Epithelial cell of esophagus (primary cell): ENCODE data around the gene SH2B3.

ENCODE experiments used
- DNase-seq: peaks from one replicate; pipeline ENCODE4 v3.0.0; 2010; ENCODE audit warnings: low read depth
- H3K4me3 ChIP-seq: 2 replicates; pipeline ENCODE4 v1.5.1; 2011; ENCODE audit warnings: mild to moderate bottlenecking, low read length, control low read depth
- TF ChIP-seq, protein P1 (sequence below): IDR thresholded peaks from 2 replicates; pipeline ENCODE4 v1.5.1; 2011; ENCODE audit warnings: low read depth, mild to moderate bottlenecking, low read length, control low read depth, inconsistent platforms; ENCODE audit not compliant: insufficient read depth; ENCODE audit errors: missing control alignments

The SH2B3 gene

DNA sequence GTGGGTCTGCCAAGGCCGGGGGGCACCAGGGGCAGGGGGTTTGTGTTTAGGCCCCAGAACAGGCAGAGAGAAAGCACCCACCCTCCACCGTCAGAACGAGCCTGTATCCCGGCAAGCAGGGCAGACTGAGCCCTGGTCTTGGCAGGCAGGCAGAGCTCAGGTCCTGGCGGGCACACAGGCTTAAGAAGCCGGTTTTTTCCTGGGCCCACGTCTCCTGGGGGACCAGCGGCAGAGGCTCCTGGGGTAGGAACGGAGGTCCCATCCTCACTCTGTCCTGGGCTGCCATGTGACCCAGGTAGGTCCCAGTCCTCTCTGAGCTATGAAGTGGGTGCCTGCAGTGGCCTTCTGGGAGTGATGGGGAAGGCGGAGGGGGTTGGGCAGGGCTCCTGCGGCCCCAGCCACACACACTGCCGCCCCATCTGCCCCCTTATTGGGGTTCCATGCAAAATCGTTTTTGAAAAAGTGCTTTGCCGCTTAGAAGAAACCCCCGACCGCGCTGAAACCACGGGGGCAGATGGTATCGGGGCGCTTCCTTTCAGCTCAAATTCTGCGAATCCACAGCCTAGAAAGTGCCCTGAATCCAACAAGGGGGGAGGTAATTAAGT is 24.2 kb downstream of the SH2B3 start:
- no peak for DNase-seq
- TF ChIP-seq, protein P1, sequence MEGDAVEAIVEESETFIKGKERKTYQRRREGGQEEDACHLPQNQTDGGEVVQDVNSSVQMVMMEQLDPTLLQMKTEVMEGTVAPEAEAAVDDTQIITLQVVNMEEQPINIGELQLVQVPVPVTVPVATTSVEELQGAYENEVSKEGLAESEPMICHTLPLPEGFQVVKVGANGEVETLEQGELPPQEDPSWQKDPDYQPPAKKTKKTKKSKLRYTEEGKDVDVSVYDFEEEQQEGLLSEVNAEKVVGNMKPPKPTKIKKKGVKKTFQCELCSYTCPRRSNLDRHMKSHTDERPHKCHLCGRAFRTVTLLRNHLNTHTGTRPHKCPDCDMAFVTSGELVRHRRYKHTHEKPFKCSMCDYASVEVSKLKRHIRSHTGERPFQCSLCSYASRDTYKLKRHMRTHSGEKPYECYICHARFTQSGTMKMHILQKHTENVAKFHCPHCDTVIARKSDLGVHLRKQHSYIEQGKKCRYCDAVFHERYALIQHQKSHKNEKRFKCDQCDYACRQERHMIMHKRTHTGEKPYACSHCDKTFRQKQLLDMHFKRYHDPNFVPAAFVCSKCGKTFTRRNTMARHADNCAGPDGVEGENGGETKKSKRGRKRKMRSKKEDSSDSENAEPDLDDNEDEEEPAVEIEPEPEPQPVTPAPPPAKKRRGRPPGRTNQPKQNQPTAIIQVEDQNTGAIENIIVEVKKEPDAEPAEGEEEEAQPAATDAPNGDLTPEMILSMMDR, result no peak
- H3K4me3 ChIP-seq, result no peak overlapping the region

DNA sequence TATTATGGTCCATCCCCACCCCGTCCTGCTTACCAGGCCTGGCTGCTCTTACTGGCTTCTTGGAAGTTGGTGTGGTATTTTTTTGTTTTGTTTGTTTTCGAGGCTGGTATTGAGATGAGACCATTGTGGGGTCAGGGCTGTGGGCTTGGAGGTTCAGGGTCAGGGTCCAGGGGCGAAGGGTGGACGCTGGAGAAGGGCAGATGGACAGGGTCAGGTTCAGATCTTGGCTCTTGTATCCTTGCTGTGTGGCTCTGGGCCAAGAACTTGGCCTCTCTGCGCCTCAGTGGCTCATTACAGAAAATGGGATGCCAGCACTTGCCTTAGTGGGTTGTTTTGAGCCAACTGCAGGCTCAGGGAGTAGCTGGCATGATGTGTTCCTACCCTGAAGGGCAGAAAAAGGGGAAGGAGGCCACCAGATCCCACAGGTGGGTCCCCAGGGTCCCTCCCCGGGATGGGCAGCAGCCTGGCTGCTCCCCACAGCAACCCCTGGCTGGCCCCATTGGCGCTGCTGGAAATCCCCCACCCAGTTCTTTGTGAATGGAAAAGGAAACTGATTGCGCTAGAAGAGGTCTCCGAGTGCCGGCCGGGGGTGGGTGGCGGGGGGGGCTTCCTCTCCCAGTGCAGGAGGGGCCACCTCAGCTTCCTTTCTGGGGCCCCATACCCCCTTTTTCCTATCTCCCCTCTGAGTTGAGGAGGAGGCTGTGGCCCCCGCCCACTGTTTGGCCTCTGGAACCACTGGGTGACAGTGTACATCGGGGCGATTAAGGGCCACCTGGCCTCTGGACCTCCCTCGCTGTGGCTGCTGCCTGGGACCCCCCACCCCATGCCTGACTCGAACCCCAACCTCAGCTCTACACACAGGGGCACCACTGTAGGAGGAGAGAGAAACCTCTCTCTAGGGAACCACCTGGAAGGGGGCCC is 25.0 kb downstream of the SH2B3 start:
- no peak overlapping the region for H3K4me3 ChIP-seq
- DNase-seq, result no peak
- TF ChIP-seq, protein P1, result no peak

DNA sequence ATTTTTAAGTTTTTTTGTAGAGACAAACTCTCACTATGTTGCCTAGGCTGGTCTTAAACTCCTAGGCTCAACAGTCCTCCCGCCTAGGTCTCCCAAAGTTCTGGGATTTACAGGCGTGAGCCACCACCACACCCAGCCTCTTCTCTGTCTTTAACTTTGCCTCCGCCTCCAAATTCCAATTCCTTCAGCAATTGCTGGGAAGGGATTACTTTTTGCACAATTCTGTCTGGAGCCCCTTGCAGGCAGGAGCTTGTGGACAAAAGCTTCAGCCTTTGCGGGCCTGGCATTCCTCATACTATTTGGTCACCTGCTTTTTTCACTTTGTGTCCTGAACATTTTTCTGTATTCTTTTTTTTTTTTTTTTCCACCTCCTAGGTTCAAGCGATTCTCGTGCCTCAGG is 26.0 kb downstream of the SH2B3 start:
- DNase-seq, result peak; percentile 45
- TF ChIP-seq, protein P1, result no peak
- no peak overlapping the region for H3K4me3 ChIP-seq

DNA sequence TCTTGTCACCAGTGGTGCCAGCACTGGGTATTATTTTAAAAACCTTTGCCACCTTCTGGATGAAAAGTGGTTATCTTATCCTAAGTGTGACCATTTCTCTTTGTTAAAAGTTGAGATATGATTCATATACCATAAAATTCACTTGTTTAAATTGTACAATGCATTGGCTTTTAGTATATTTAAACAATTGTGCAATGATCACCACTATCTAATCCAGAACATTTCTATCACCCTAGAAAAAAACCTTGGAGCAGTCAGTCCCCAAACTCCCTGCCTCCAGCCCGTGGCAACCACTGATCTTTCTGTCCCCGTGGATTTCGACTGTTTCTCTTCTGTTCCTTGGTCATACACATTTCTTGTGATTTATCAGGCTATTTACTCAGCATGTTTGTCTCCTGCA is 28.3 kb downstream of the SH2B3 start:
- no peak for DNase-seq
- no peak overlapping the region for H3K4me3 ChIP-seq
- TF ChIP-seq, protein P1, result no peak

DNA sequence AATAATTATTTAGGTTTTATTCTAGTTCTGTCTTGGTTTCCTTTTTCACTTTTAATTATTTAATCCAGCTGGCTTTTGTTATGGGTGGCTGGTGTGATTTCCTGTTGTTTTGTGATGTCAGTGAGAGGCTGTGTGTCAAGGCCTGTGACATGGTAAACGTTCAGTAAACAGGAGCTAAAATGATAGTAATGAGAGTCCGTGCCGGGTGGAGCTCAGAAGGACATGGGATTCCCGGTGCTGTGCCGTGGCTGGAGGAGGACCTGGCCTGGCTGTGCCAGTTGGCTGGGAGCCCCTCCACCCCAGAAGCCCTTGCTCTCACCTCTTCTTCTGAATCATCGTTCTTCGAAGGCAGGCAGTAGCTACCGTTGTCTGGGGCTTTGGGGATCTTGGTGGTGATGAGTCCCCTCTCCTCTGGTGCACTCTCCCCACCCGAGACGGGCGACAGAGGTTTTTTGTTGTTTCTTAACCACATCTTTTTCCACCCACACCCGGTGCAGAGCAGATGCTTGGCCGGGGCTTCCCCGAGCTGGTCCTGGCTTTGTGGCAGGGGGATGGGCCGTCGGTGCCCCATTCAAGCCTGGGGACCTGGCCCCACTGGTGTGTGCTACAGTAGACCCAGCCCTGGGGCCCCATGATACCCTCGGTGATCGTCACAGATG is 29.1 kb downstream of the SH2B3 start:
- H3K4me3 ChIP-seq, result no peak overlapping the region
- DNase-seq, result no peak
- TF ChIP-seq, protein P1, result no peak

DNA sequence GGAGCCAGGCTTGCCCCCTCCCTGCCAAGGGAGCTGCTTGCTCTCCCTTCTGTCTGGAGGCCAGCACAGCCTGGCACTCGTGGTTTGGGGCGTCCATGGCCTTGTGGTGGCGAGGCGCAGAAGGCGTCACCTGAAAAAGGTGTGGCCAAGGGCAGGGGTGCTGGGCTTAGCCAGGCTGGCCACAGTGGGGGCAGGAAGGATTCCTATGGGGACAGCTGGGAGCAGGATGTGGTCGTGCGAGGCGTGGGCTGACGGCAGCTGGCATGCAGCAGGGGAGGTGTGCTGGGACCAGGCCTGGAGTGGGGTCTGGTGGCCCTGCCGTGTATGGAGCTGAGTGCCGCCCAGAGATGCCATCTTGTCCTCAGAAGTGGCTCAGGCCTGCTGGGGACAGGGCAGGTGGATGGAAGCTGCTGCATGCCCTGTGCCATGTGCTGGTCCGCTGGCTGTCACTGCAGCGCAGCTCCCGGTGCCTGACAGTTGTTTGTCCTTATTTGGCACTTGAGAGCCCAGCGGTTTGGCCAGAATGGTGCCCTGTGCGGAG is 30.0 kb downstream of the SH2B3 start:
- no peak overlapping the region for H3K4me3 ChIP-seq
- TF ChIP-seq, protein P1, result no peak
- DNase-seq, result no peak
